ENCODE measurements around the gene ZGPAT.

The ZGPAT gene

GRCh38 chr20:63782051-63782471 is 74.2 kb downstream of the ZGPAT start:
- Mint-ChIP-seq H3K27me3 (peaks cover 13% of the 10 kb centered on the region), H3K27ac (no peak overlapping the region), H3K4me3 (no peak overlapping the region), H3K4me1 (peaks cover 21% of the 10 kb centered on the region), H3K9me3 (no peaks in the 10 kb centered on the region), H3K36me3 (no peaks in the 10 kb centered on the region)
- peak; percentile 68 for DNase-seq
- CTCF ChIA-PET, result interaction anchor here (1.1 kb wide), 1 partner anchor 75 kb away, joined by 4 read pairs; no protein-coding TSS in a partner anchor

- no peak overlapping the region for H3K4me3 Mint-ChIP-seq
- no peaks in the 10 kb centered on the region for H3K9me3 Mint-ChIP-seq
- DNase-seq, result no peak
- CTCF ChIA-PET, result interaction anchor here (1.1 to 1.2 kb wide), 2 partner anchors 18 to 76 kb away, joined by 3 to 4 read pairs; no protein-coding TSS in a partner anchor
- no peaks in the 10 kb centered on the region for H3K36me3 Mint-ChIP-seq
- no peak overlapping the region for H3K27ac Mint-ChIP-seq
- peaks cover 13% of the 10 kb centered on the region for H3K27me3 Mint-ChIP-seq
- peaks cover 21% of the 10 kb centered on the region for H3K4me1 Mint-ChIP-seq
Measured at GRCh38 chr20:63782521-63782971, 74.7 kb downstream of the ZGPAT start.

DNA sequence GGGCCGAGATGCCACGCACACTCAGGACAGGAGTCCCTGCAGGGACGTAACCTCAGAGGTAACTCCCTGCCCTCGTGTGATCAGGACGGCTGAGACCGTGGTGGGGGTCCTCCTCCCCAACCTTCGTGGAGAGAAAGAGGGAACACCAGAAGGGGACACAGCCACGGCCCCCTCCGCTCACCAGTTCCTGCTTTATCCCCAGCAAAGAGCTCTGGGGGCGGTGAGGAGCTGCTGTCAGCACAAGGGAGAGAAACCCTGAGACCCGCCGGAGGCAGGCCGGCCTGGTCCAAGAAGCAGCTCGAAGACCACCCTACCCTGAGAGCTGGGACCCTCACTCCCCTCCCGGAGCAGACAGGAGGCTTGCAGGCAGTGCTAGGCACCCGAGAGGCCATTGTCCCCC is 76.1 kb downstream of the ZGPAT start:
- Mint-ChIP-seq H3K4me3 (no peak overlapping the region), H3K9me3 (no peaks in the 10 kb centered on the region), H3K27ac (no peak overlapping the region), H3K4me1 (peaks cover 21% of the 10 kb centered on the region), H3K36me3 (no peaks in the 10 kb centered on the region), H3K27me3 (peaks cover 13% of the 10 kb centered on the region)
- CTCF ChIA-PET, result interaction anchor here (0.5 to 1.8 kb wide), 7 partner anchors 11 to 246 kb away, joined by 3 to 6 read pairs (median 4); no protein-coding TSS in a partner anchor
- no peak for DNase-seq

GRCh38 chr20:63785691-63786131 is 77.9 kb downstream of the ZGPAT start:
- Mint-ChIP-seq H3K4me3 (no peak overlapping the region), H3K27ac (no peak overlapping the region), H3K9me3 (no peaks in the 10 kb centered on the region), H3K27me3 (peaks cover 13% of the 10 kb centered on the region), H3K4me1 (peaks cover 21% of the 10 kb centered on the region), H3K36me3 (no peaks in the 10 kb centered on the region)
- CTCF ChIA-PET, result interaction anchor here (0.8 to 2.2 kb wide), 16 partner anchors 9 to 335 kb away, joined by 3 to 8 read pairs (median 4); partner anchors contain the start of genes ARFRP1, TPD52L2, UCKL1 and ZGPAT
- DNase-seq, result no peak
